H1 (cell line): Measurements from ENCODE around the gene LTBP1. TPM values are rescaled to one million over a fixed set of nuclear protein-coding genes. Genes with fewer than 3 reads are reported as not detected.

Experiments used
- CTCF ChIA-PET: fragments of 300-600 bp; sonication (Branson Sonifier 250); formaldehyde crosslinking; loops from one replicate; lab custom pipeline; 2021; ENCODE audit not compliant: partially characterized antibody; lab: Charles Lee
- POLR2A ChIA-PET: fragments of 300-600 bp; sonication (Branson Sonifier 250); formaldehyde crosslinking; loops from one replicate; lab custom pipeline; 2021; ENCODE audit warnings: inconsistent platforms; ENCODE audit not compliant: partially characterized antibody; lab: Charles Lee
- DNase-seq, 2 experiments: peaks; one replicate each; pipeline versions ENCODE4 v3.0.0 to v3.0.0-alpha.2; 2010 to 2022; ENCODE audit warnings: low spot score in 2 of 2, low read depth in 1 of 2, mixed read lengths in 1 of 2
- FAIRE-seq: peaks from 2 replicates; lab custom pipeline; 2011; peaks lifted over from hg19 to GRCh38; lab: Jason Lieb, UNC
- H2AFZ ChIP-seq: 2 replicates; pipeline ENCODE4 v1.8.1; 2012; ENCODE audit warnings: low read length, inconsistent platforms
- H2AK5ac ChIP-seq: 2 replicates; pipeline ENCODE4 v1.6.1; 2013; ENCODE audit warnings: low read depth, low read length
- H2BK120ac ChIP-seq: replicated peaks from 2 replicates; pipeline ENCODE3; 2013; ENCODE audit warnings: low read depth, low read length, inconsistent platforms
- H2BK12ac ChIP-seq: 2 replicates; pipeline ENCODE4 v1.6.1; 2013; ENCODE audit warnings: low read depth, low read length
- H2BK15ac ChIP-seq: 2 replicates; pipeline ENCODE4 v1.6.1; 2013; ENCODE audit warnings: low read length
- H2BK20ac ChIP-seq: 2 replicates; pipeline ENCODE4 v1.6.1; 2013; ENCODE audit warnings: low read length
- H2BK5ac ChIP-seq: 2 replicates; pipeline ENCODE4 v1.6.1; 2013; ENCODE audit warnings: low read depth, low read length
- H3K14ac ChIP-seq: 2 replicates; pipeline ENCODE4 v1.6.1; 2013; ENCODE audit warnings: inconsistent platforms; ENCODE audit not compliant: insufficient read length
- H3K18ac ChIP-seq: 2 replicates; pipeline ENCODE4 v1.6.1; 2013; ENCODE audit warnings: low read length; ENCODE audit errors: extremely low read depth
- H3K23ac ChIP-seq: 2 replicates; pipeline ENCODE4 v1.6.1; 2013; ENCODE audit warnings: inconsistent platforms; ENCODE audit not compliant: insufficient read length
- H3K23me2 ChIP-seq: 2 replicates; pipeline ENCODE4 v1.6.1; 2013; ENCODE audit warnings: low read depth, low read length
- H3K27ac ChIP-seq: 2 replicates; pipeline ENCODE4 v1.6.1; 2011; ENCODE audit warnings: low read depth, low read length, inconsistent platforms
- H3K27me3 ChIP-seq, 4 experiments: replicated peaks in 1 of 4; 1 replicate in 1 of 4; 2 replicates in 3 of 4; pipeline versions ENCODE4 v1.6.1 to v1.8.1; 2011 to 2013; ENCODE audit warnings: low read length in 3 of 4, mild to moderate bottlenecking in 3 of 4, inconsistent platforms in 2 of 4, mixed read lengths in 2 of 4, moderate library complexity in 1 of 4; ENCODE audit not compliant: control insufficient read depth in 3 of 4, insufficient read depth in 3 of 4; ENCODE audit errors: extremely low read depth in 1 of 4
- H3K36me3 ChIP-seq, 4 experiments: 2 replicates each; pipeline versions ENCODE4 v1.6.1 to v1.8.1; 2011 to 2013; ENCODE audit warnings: mild to moderate bottlenecking in 4 of 4, low read length in 3 of 4, moderate library complexity in 2 of 4, control low read depth in 1 of 4, inconsistent platforms in 1 of 4; ENCODE audit not compliant: insufficient read depth in 4 of 4, control insufficient read depth in 2 of 4
- H3K4ac ChIP-seq: replicated peaks from 2 replicates; pipeline ENCODE3; 2013; ENCODE audit warnings: low read length, low read depth, mixed read lengths, inconsistent platforms; ENCODE audit not compliant: insufficient read length
- H3K4me1 ChIP-seq, 4 experiments: replicated peaks in 1 of 4; 1 replicate in 1 of 4; 2 replicates in 3 of 4; pipeline versions ENCODE4 v1.6.1 to v1.8.1; 2011 to 2013; ENCODE audit warnings: low read length in 3 of 4, inconsistent platforms in 2 of 4, mixed read lengths in 1 of 4; ENCODE audit not compliant: insufficient read depth in 4 of 4, control insufficient read depth in 3 of 4
- H3K4me2 ChIP-seq, 2 experiments: 2 replicates each; pipeline versions ENCODE4 v1.6.1 to v1.8.1; 2011 to 2013; ENCODE audit warnings: low read depth in 2 of 2, low read length in 2 of 2, control low read depth in 1 of 2, inconsistent platforms in 1 of 2, mild to moderate bottlenecking in 1 of 2; ENCODE audit not compliant: insufficient read depth in 1 of 2
- H3K4me3 ChIP-seq, 4 experiments: fragments of 200-600, 300-600 bp in 1 of 4; sonication (generic), shearing (Covaris generic), sonication (Bioruptor Twin) in 1 of 4; 2 replicates each; pipeline versions ENCODE4 v1.5.1 to v1.8.1; 2011 to 2016; ENCODE audit warnings: low read length in 4 of 4, low read depth in 3 of 4, control low read depth in 2 of 4, inconsistent platforms in 2 of 4, mild to moderate bottlenecking in 2 of 4, mixed read lengths in 1 of 4, moderate library complexity in 1 of 4; ENCODE audit not compliant: insufficient read depth in 2 of 4; ENCODE audit errors: extremely low read depth in 1 of 4
- H3K56ac ChIP-seq: replicated peaks from 2 replicates; pipeline ENCODE3; 2013; ENCODE audit warnings: low read depth, mild to moderate bottlenecking, mixed read lengths, low read length, inconsistent platforms; ENCODE audit not compliant: insufficient read length
- H3K79me1 ChIP-seq: 2 replicates; pipeline ENCODE4 v1.6.1; 2013; ENCODE audit warnings: low read depth, low read length, control low read depth
- H3K79me2 ChIP-seq, 2 experiments: 2 replicates each; pipeline versions ENCODE4 v1.6.1 to v1.8.1; 2012 to 2013; ENCODE audit warnings: low read length in 2 of 2, mild to moderate bottlenecking in 2 of 2, inconsistent platforms in 1 of 2; ENCODE audit not compliant: insufficient read depth in 2 of 2, control insufficient read depth in 1 of 2
- H3K9ac ChIP-seq, 4 experiments: replicated peaks in 1 of 4; 1 replicate in 1 of 4; 2 replicates in 3 of 4; pipeline versions ENCODE4 v1.6.1 to v1.8.1; 2011 to 2013; ENCODE audit warnings: low read depth in 3 of 4, low read length in 3 of 4, control low read depth in 2 of 4, mild to moderate bottlenecking in 2 of 4, moderate library complexity in 2 of 4, inconsistent platforms in 1 of 4; ENCODE audit errors: extremely low read depth in 1 of 4
- H3K9me3 ChIP-seq, 2 experiments: 2 replicates each; pipeline versions ENCODE4 v1.6.1 to v1.8.1; 2012 to 2013; ENCODE audit warnings: mild to moderate bottlenecking in 2 of 2, moderate library complexity in 2 of 2, control low read depth in 1 of 2, inconsistent platforms in 1 of 2, low read depth in 1 of 2, low read length in 1 of 2, mixed read lengths in 1 of 2; ENCODE audit not compliant: insufficient read depth in 2 of 2
- H4K20me1 ChIP-seq, 2 experiments: replicated peaks in 1 of 2; 2 replicates each; pipeline versions ENCODE3 to v1.8.1; 2011 to 2013; ENCODE audit warnings: inconsistent platforms in 2 of 2, low read length in 2 of 2, mild to moderate bottlenecking in 1 of 2; ENCODE audit not compliant: insufficient read depth in 2 of 2, control insufficient read depth in 1 of 2
- H4K5ac ChIP-seq: 2 replicates; pipeline ENCODE4 v1.6.1; 2013; ENCODE audit warnings: low read length, low read depth, mixed read lengths, inconsistent platforms; ENCODE audit not compliant: insufficient read length
- H4K8ac ChIP-seq: 2 replicates; pipeline ENCODE4 v1.8.0; 2013; ENCODE audit warnings: mild to moderate bottlenecking, moderate library complexity, low read length, inconsistent platforms; ENCODE audit not compliant: insufficient read depth; ENCODE audit errors: extremely low read depth
- H4K91ac ChIP-seq: replicated peaks from 2 replicates; pipeline ENCODE3; 2013; ENCODE audit warnings: low read length, mixed read lengths, inconsistent platforms; ENCODE audit not compliant: insufficient read length
- KDM5A ChIP-seq: fragments of 200-600 bp; IDR thresholded peaks from 2 replicates; pipeline ENCODE4 v1.7.1; 2012; ENCODE audit warnings: mild to moderate bottlenecking, low read length, inconsistent platforms, mixed read lengths
- MAFK ChIP-seq: IDR thresholded peaks from 2 replicates; pipeline ENCODE4 v1.6.1; 2012; ENCODE audit warnings: low read depth, mild to moderate bottlenecking, improper control_type of control experiment, low read length
- USF2 ChIP-seq: IDR thresholded peaks from 2 replicates; pipeline ENCODE4 v1.6.1; 2011; ENCODE audit warnings: low read length, improper control_type of control experiment
- YY1 ChIP-seq: IDR thresholded peaks from 2 replicates; pipeline ENCODE4 v1.6.1; 2011; ENCODE audit warnings: low read depth, mild to moderate bottlenecking, low read length
- WGBS, 2 experiments: shearing (Covaris generic) in 1 of 2; methylation state at CpG; one replicate each; pipeline versions ENCODE4 v1.1.6 to v1.1.7; 2013 to 2015; ENCODE audit warnings: low lambda C conversion rate in 2 of 2, mixed read lengths in 2 of 2, inconsistent platforms in 1 of 2, low coverage in 1 of 2, missing lambda C conversion rate in 1 of 2; ENCODE audit not compliant: insufficient replicate concordance in 2 of 2, insufficient coverage in 1 of 2, insufficient read length in 1 of 2; ENCODE audit errors: extremely low coverage in 1 of 2, missing lambda C conversion rate in 1 of 2; 5-methylcytosine and 5-hydroxymethylcytosine counted together
- polyA plus RNA-seq, 7 experiments: library from polyadenylated mRNA; depleted of rRNA in 3 of 7; stranded (reverse) in 5 of 7; unstranded in 2 of 7; fragments of >200 nt in 5 of 7; fragments of 200-250 nt in 2 of 7; gene quantifications; 1 replicate in 5 of 7; 2 replicates in 1 of 7; 4 replicates in 1 of 7; pipeline versions ENCODE4 v1.2.1 to v1.2.3, GENCODE V29; 2011 to 2013; ENCODE audit warnings: missing spikeins in 2 of 7, mixed read lengths in 2 of 7
- total RNA-seq: library from RNA; stranded (reverse); fragmentation: NEBNext Ultra II Directional; extraction: Animal tissue kit (Norgen Biotek cat#: 25700); gene quantifications from 2 replicates; pipeline ENCODE4 v1.2.1, GENCODE V29; 2021

Gene LTBP1
- total and polyA plus RNA-seq, 2 of the 8 experiments (the other 6 are each of a cell fraction or from before 2014, with no cell fraction given), result 15.4 to 24.7 TPM

- Histone ChIP-seq H2BK20ac (no peak overlapping the region), H2AK5ac (0 out of 2 replicates have a peak overlapping the region, but pooled peaks have one; percentile 24), H3K79me2 (no peaks in the 10 kb centered on the region), H3K4me1 (peaks cover 0 to 4% (median 0%) of the 10 kb centered on the region in 4 experiments; a peak in 1 of 7 replicates), H3K56ac (no peak overlapping the region), H3K4me3 (no peak overlapping the region), H3K9me3 (peaks cover 9 to 10% of the 10 kb centered on the region in 2 experiments; a peak in 3 of 4 replicates), H3K36me3 (no peaks in the 10 kb centered on the region; a peak in 1 of 8 replicates), H2AFZ (no peak overlapping the region), H4K91ac (no peak overlapping the region), H2BK120ac (no peak overlapping the region), H3K23me2 (no peaks in the 10 kb centered on the region), H4K20me1 (no peaks in the 10 kb centered on the region), H3K79me1 (no peaks in the 10 kb centered on the region), H3K23ac (no peak overlapping the region), H3K18ac (no peak overlapping the region), H4K8ac (no peak overlapping the region), H3K4me2 (no peak overlapping the region), H4K5ac (no peak overlapping the region), H3K27me3 (no peaks in the 10 kb centered on the region; a peak in 1 of 7 replicates), H3K14ac (no peak overlapping the region), H2BK5ac (no peak overlapping the region), H2BK15ac (no peak overlapping the region), H2BK12ac (no peak overlapping the region), H3K9ac (no peak overlapping the region), H3K4ac (peak overlapping the region; percentile 69), H3K27ac (no peak overlapping the region)
- WGBS, 2 experiments, result 80% methylated on average over 1 of the region's 1 CpG; no CpG with 5 or more reads in 1 of the 2 experiments
- DNase-seq (peak in 1 of 2 experiments; percentile 8), FAIRE-seq (no peak)
- POLR2A ChIA-PET, result no interaction called here
- CTCF ChIA-PET, result no interaction called here
- TF ChIP-seq MAFK, result no peak
- TF ChIP-seq KDM5A, result no peak
- no peak for TF ChIP-seq USF2
- TF ChIP-seq YY1, result no peak
Observed at GRCh38 chr2:33409417-33409955, 462.7 kb downstream of the LTBP1 start.
